DND-41 (cell line): Measurements from ENCODE around the gene ZIC4.

Experiments
- ATAC-seq: fragments of 200-7000 bp; cut with Tn5 transposase; 3 replicates; pipeline ENCODE4 v1.9.1; 2021; ENCODE audit warnings: low read depth; ENCODE audit not compliant: insufficient read depth
- DNase-seq: peaks from one replicate; pipeline ENCODE4 v3.0.0-alpha.2; 2020
- H2AFZ ChIP-seq: 2 replicates; pipeline ENCODE4 v1.6.0; 2012; ENCODE audit warnings: low read depth, low read length
- H3K27ac ChIP-seq: 2 replicates; pipeline ENCODE4 v1.5.1; 2012; ENCODE audit warnings: low read length, inconsistent platforms
- H3K27me3 ChIP-seq: fragments of 200-600 bp; sonication (generic); 2 replicates; pipeline ENCODE4 v1.6.0; 2012; ENCODE audit warnings: low read length, mild to moderate bottlenecking, inconsistent platforms; ENCODE audit not compliant: insufficient read depth, poor library complexity
- H3K36me3 ChIP-seq: 2 replicates; pipeline ENCODE4 v1.5.1; 2012; ENCODE audit warnings: low read length, inconsistent platforms; ENCODE audit not compliant: insufficient read depth
- H3K4me1 ChIP-seq: 2 replicates; pipeline ENCODE4 v1.5.1; 2012; ENCODE audit warnings: mild to moderate bottlenecking, low read length; ENCODE audit not compliant: insufficient read depth
- H3K4me2 ChIP-seq: 2 replicates; pipeline ENCODE4 v1.6.0; 2012; ENCODE audit warnings: mild to moderate bottlenecking, moderate library complexity, low read length, inconsistent platforms; ENCODE audit not compliant: insufficient read depth
- H3K4me3 ChIP-seq, 2 experiments: fragments of 200-600 bp in 1 of 2; shearing (Covaris generic) in 1 of 2; 2 replicates each; pipeline ENCODE4 v1.5.1; 2012 to 2016; ENCODE audit warnings: inconsistent platforms in 2 of 2, low read length in 2 of 2, mild to moderate bottlenecking in 2 of 2, low read depth in 1 of 2, moderate library complexity in 1 of 2
- H3K79me2 ChIP-seq: 2 replicates; pipeline ENCODE4 v1.6.0; 2012; ENCODE audit warnings: low read length, inconsistent platforms; ENCODE audit not compliant: insufficient read depth
- H3K9ac ChIP-seq: 2 replicates; pipeline ENCODE4 v1.6.0; 2012; ENCODE audit warnings: low read depth, mild to moderate bottlenecking, inconsistent platforms, low read length, moderate library complexity
- H3K9me3 ChIP-seq: 2 replicates; pipeline ENCODE4 v1.5.1; 2012; ENCODE audit warnings: low read length, moderate library complexity, mild to moderate bottlenecking, inconsistent platforms; ENCODE audit not compliant: insufficient read depth, severe bottlenecking
- H4K20me1 ChIP-seq: 2 replicates; pipeline ENCODE4 v1.6.0; 2012; ENCODE audit warnings: low read length; ENCODE audit not compliant: insufficient read depth
- EZH2 ChIP-seq: IDR thresholded peaks from 3 replicates; pipeline ENCODE4 v1.6.1; 2012; ENCODE audit warnings: borderline replicate concordance, low read depth, mild to moderate bottlenecking, moderate library complexity, low read length, inconsistent platforms; ENCODE audit not compliant: severe bottlenecking
- TF ChIP-seq, protein P1 (sequence below): IDR thresholded peaks from 2 replicates; pipeline ENCODE4 v1.5.1; 2012; ENCODE audit warnings: borderline replicate concordance, low read length, moderate library complexity, mild to moderate bottlenecking; ENCODE audit not compliant: poor library complexity, severe bottlenecking; ENCODE audit errors: extremely low read depth

ZIC4 gene

DNA sequence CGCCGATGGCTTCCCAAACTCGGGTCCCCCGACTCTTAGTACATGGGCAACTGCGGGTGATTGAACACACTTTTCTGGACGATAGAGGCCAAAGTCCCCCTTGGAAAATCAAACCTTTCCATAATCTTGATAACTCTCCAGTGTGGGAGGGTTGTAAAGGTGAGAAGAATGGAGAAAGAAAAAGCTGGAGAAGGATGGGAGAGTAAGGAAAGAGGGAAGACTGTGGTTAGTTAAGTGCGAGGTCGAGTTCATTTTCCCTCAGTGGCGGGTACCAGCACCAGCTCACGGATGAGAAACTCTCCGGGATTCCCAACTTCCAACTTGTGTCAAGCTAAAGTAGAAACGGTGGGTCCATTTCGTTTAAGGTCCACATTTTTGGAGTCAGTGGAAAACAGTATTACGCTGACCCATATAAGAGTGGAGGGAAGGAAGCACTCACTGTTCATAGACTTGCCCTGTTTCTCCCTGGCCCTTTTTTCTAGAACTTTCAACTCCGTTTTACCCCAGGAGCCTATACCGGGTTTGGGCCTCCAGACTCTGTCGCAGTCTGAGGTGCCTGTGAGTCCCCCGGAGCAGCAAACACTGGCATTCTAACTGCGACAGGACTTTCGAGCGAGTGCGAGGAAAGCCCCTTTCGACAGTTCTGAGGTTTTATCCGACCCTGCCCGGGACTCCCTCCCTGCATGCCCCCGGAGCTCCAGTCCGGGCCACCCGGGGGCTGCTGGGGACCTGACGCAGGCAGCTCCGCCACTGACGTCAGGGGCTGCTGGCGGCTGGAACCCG lies 17.6 kb upstream of the ZIC4 start:
- no peak for ATAC-seq
- no peak for DNase-seq
- Histone ChIP-seq H3K36me3 (no peaks in the 10 kb centered on the region), H2AFZ (no peak overlapping the region), H3K27me3 (no peaks in the 10 kb centered on the region), H3K4me3 (no peak overlapping the region), H3K4me1 (no peaks in the 10 kb centered on the region), H3K79me2 (no peaks in the 10 kb centered on the region), H3K9ac (no peak overlapping the region), H3K27ac (no peak overlapping the region), H4K20me1 (no peaks in the 10 kb centered on the region), H3K4me2 (no peak overlapping the region), H3K9me3 (peaks cover 12% of the 10 kb centered on the region)
- TF ChIP-seq, protein P1, sequence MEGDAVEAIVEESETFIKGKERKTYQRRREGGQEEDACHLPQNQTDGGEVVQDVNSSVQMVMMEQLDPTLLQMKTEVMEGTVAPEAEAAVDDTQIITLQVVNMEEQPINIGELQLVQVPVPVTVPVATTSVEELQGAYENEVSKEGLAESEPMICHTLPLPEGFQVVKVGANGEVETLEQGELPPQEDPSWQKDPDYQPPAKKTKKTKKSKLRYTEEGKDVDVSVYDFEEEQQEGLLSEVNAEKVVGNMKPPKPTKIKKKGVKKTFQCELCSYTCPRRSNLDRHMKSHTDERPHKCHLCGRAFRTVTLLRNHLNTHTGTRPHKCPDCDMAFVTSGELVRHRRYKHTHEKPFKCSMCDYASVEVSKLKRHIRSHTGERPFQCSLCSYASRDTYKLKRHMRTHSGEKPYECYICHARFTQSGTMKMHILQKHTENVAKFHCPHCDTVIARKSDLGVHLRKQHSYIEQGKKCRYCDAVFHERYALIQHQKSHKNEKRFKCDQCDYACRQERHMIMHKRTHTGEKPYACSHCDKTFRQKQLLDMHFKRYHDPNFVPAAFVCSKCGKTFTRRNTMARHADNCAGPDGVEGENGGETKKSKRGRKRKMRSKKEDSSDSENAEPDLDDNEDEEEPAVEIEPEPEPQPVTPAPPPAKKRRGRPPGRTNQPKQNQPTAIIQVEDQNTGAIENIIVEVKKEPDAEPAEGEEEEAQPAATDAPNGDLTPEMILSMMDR, result no peak
- no peak for TF ChIP-seq EZH2

DNA sequence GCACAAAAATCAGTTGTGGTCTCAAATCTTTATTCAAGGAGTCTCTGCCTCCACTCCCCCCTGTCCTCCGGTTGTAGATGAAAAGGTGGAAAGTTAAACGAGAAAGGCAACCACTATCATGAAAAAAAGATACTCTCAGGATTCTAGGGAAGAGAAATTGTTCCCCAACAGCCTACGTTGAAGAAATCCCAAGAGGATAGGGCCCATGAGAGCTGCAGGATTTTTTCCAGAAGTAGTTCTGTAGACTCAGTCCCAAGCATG lies 17.1 kb upstream of the ZIC4 start:
- H4K20me1 ChIP-seq, result no peaks in the 10 kb centered on the region
- H3K9me3 ChIP-seq, result peaks cover 12% of the 10 kb centered on the region
- no peak overlapping the region for H2AFZ ChIP-seq
- ATAC-seq, result no peak
- H3K4me3 ChIP-seq, result no peak overlapping the region
- H3K9ac ChIP-seq, result no peak overlapping the region
- DNase-seq, result no peak
- no peaks in the 10 kb centered on the region for H3K27me3 ChIP-seq
- no peaks in the 10 kb centered on the region for H3K79me2 ChIP-seq
- H3K27ac ChIP-seq, result no peak overlapping the region
- TF ChIP-seq EZH2, result no peak
- TF ChIP-seq, protein P1, result no peak
- H3K36me3 ChIP-seq, result no peaks in the 10 kb centered on the region
- H3K4me2 ChIP-seq, result no peak overlapping the region
- H3K4me1 ChIP-seq, result no peaks in the 10 kb centered on the region

DNA sequence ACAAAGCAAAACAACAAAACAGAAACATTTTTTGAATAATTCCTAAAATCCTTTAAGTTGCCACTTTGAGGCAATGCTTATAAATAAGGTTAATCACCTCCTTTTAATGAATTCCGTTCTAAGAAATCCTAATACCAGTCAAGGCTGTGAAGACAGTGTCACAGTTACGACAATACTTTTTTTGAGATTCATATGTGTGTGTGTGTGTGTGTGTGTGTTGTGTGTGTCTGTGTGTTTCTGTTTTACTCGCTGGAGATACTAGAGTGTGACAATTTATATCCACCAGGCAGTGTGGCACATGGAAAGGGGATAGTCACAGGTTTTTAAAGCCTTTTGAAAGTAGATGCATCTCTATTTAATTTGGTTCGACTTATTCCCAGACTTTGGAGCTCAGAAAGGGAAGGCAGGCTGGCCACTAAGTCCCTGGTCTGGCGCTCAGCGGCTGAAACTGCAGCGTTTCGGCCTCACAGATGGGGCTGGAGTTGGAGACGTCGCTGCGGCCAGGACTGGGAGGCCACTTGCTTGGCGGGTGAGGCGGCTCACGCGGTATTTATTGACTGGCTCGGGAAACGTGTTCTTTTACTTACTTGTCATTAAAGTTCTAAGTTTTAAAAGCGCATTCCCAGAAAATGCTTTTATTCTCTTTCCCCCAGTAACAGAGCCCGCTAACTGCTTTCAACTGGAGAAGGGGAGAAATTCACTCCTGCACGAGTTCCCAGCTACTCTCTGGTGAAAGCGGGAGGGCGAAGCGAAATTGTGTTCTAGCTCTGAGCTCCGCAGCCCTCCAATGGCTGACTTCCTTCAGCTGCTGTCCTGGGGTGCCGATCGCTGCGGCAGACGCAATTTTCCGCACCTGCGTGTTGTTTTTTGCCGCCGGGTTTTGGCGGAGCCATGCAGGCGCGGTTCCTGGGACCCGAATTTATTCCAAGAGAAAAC lies 16.5 kb upstream of the ZIC4 start:
- ATAC-seq, result no peak
- Histone ChIP-seq H3K27ac (no peak overlapping the region), H3K36me3 (no peaks in the 10 kb centered on the region), H4K20me1 (no peaks in the 10 kb centered on the region), H2AFZ (no peak overlapping the region), H3K4me3 (no peak overlapping the region), H3K9ac (no peak overlapping the region), H3K79me2 (no peaks in the 10 kb centered on the region), H3K9me3 (peaks cover 12% of the 10 kb centered on the region), H3K27me3 (no peaks in the 10 kb centered on the region), H3K4me2 (no peak overlapping the region), H3K4me1 (no peaks in the 10 kb centered on the region)
- no peak for DNase-seq
- TF ChIP-seq EZH2, result no peak
- TF ChIP-seq, protein P1, result no peak
